K562 (cell line): ENCODE measurements around the gene PSMG3. TPM values are rescaled to one million over a fixed set of nuclear protein-coding genes. Genes with fewer than 3 reads are reported as not detected.

ENCODE experiments used
- ATAC-seq: fragments of 200-7000 bp; cut with Tn5 transposase; 3 replicates; pipeline ENCODE4 v1.9.1; 2020; ENCODE audit warnings: moderate library complexity
- BruUV-seq: library from RNA; stranded (reverse); fragments of 400-500 nt; replicated peaks from 2 replicates; lab custom pipeline; 2021; lab: Mats Ljungman, UMichigan
- CTCF ChIA-PET: fragments of 300-600 bp; formaldehyde crosslinking; extraction: SDS; loops from one replicate; lab custom pipeline; 2021; ENCODE audit warnings: low intra/inter-chr PET ratio; lab: Yijun Ruan, JAX
- POLR2A ChIA-PET: fragments of 300-600, 350-650 bp; sonication (Branson Sonifier 250); formaldehyde crosslinking; extraction: SDS; loops from one replicate; lab custom pipeline; 2021; ENCODE audit warnings: antibody characterized with exemption, inconsistent platforms; lab: Yijun Ruan, JAX
- DNase-seq, 4 experiments: peaks; one replicate each; pipeline versions ENCODE4 v3.0.0 to v3.0.0-alpha.2; 2011 to 2018; ENCODE audit warnings: low spot score in 3 of 4, mixed read lengths in 3 of 4; ENCODE audit errors: extremely low read depth in 1 of 4
- FAIRE-seq: peaks from 2 replicates; lab custom pipeline; 2011; peaks lifted over from hg19 to GRCh38; lab: Jason Lieb, UNC
- H2AFZ ChIP-seq: 2 replicates; pipeline ENCODE4 v1.6.0; 2011; ENCODE audit warnings: low read depth, low read length, control low read depth, inconsistent platforms
- H3K27ac ChIP-seq: fragments of 200-600 bp; 3 replicates; pipeline ENCODE4 v1.8.0; 2011; ENCODE audit warnings: low read depth, mild to moderate bottlenecking, control low read depth, inconsistent platforms, low read length, moderate library complexity, mixed read lengths; ENCODE audit errors: extremely low read depth
- H3K27me3 ChIP-seq, 2 experiments: fragments of 300-600 bp in 1 of 2; 2 replicates in 1 of 2; 3 replicates in 1 of 2; pipeline versions ENCODE4 v1.6.0 to v1.8.0; 2011; ENCODE audit warnings: inconsistent platforms in 2 of 2, low read length in 2 of 2, mild to moderate bottlenecking in 1 of 2, mixed read lengths in 1 of 2, moderate library complexity in 1 of 2; ENCODE audit not compliant: control insufficient read depth in 2 of 2, insufficient read depth in 2 of 2
- H3K36me3 ChIP-seq: fragments of 300-600 bp; 3 replicates; pipeline ENCODE4 v1.8.0; 2011; ENCODE audit warnings: mild to moderate bottlenecking, low read length, inconsistent platforms; ENCODE audit not compliant: control insufficient read depth, insufficient read depth
- H3K4me1 ChIP-seq, 2 experiments: fragments of 200-600 bp in 1 of 2; replicated peaks in 1 of 2; 2 replicates in 1 of 2; 3 replicates in 1 of 2; pipeline versions ENCODE4 v1.5.1 to v1.8.0; 2011; ENCODE audit warnings: inconsistent platforms in 2 of 2, low read length in 2 of 2, mild to moderate bottlenecking in 1 of 2, mixed read lengths in 1 of 2, moderate library complexity in 1 of 2; ENCODE audit not compliant: control insufficient read depth in 2 of 2, insufficient read depth in 2 of 2
- H3K4me2 ChIP-seq: 2 replicates; pipeline ENCODE4 v1.6.1; 2011; ENCODE audit warnings: low read length, control low read depth, inconsistent platforms, mixed read lengths; ENCODE audit not compliant: insufficient read depth
- H3K4me3 ChIP-seq: fragments of 200-600 bp; sonication (generic), shearing (Covaris generic); 2 replicates; pipeline ENCODE4 v1.5.1; 2016; ENCODE audit warnings: control low read depth, inconsistent platforms
- H3K79me2 ChIP-seq: fragments of 200-600 bp; 3 replicates; pipeline ENCODE4 v1.8.0; 2011; ENCODE audit warnings: low read length, inconsistent platforms; ENCODE audit not compliant: control insufficient read depth, insufficient read depth
- H3K9ac ChIP-seq, 2 experiments: 2 replicates each; pipeline versions ENCODE4 v1.6.0 to v1.6.1; 2011; ENCODE audit warnings: low read depth in 2 of 2, low read length in 2 of 2, control low read depth in 1 of 2, inconsistent platforms in 1 of 2, mild to moderate bottlenecking in 1 of 2, mixed read lengths in 1 of 2; ENCODE audit not compliant: insufficient read depth in 1 of 2
- H3K9me1 ChIP-seq: one replicate; pipeline ENCODE4 v1.6.0; 2011; ENCODE audit warnings: inconsistent platforms, mild to moderate bottlenecking, low read length, moderate library complexity; ENCODE audit not compliant: control insufficient read depth, insufficient read depth
- H3K9me3 ChIP-seq: replicated peaks from 2 replicates; pipeline ENCODE4 v1.5.1; 2011; ENCODE audit warnings: low read depth, low read length, inconsistent platforms; ENCODE audit not compliant: control insufficient read depth, insufficient read depth
- H4K20me1 ChIP-seq: replicated peaks from 2 replicates; pipeline ENCODE4 v1.6.1; 2011; ENCODE audit warnings: low read length, inconsistent platforms, mixed read lengths; ENCODE audit not compliant: control insufficient read depth, insufficient read depth
- CHAMP1 ChIP-seq: fragments of 450-650 bp; IDR thresholded peaks from 2 replicates; pipeline ENCODE4 v1.6.1; 2016; ENCODE audit warnings: mild to moderate bottlenecking
- ZBTB33 ChIP-seq: sonication (generic); formaldehyde crosslinking; IDR thresholded peaks from 2 replicates; pipeline ENCODE4 v1.8.1; 2023; ENCODE audit warnings: mild to moderate bottlenecking, missing genetic modification reagents
- WGBS: fragments of 100-300 bp; shearing (Covaris generic); methylation state at CpG from one replicate; pipeline ENCODE4 v1.1.6; 2016; ENCODE audit warnings: low coverage, mixed read lengths; ENCODE audit not compliant: insufficient coverage; ENCODE audit errors: missing lambda C conversion rate; 5-methylcytosine and 5-hydroxymethylcytosine counted together
- in situ Hi-C: fragments of 300-500 bp; cut with MboI; formaldehyde crosslinking; loops from 4 replicates; pipeline ENCODE4 v1.15.0; 2018; ENCODE audit warnings: inconsistent platforms, mixed read lengths
- intact Hi-C: fragments of 100-400 bp; cut with micrococcal nuclease; formaldehyde crosslinking; loops from 2 replicates; pipeline ENCODE4 v1.14.2; 2022
- polyA plus RNA-seq, 8 experiments: library from polyadenylated mRNA; depleted of rRNA in 4 of 8; stranded (reverse) in 5 of 8; unstranded in 3 of 8; fragments of >200 nt; fragmentation: Nextera tagmentation in 2 of 8; fragmentation: Illumina TruSeq in 1 of 8; extraction: Ambion mirVana in 2 of 8; extraction: Trizol in 1 of 8; gene quantifications; 2 replicates each; pipeline versions ENCODE4 v1.2.1 to v1.2.3, GENCODE V29; 2011 to 2014; ENCODE audit warnings: inconsistent platforms in 1 of 8, missing spikeins in 1 of 8
- total RNA-seq, 7 experiments: library from RNA; depleted of rRNA in 6 of 7; stranded (reverse); fragments of >200 nt in 6 of 7; fragmentation: Illumina TruSeq in 2 of 7; extraction: Trizol in 2 of 7; gene quantifications; 2 replicates each; pipeline versions ENCODE4 v1.2.1 to v1.2.3, GENCODE V29; 2011 to 2021; ENCODE audit warnings: low replicate concordance in 1 of 7

Gene PSMG3
- total and polyA plus RNA-seq, 9 of the 15 experiments (the other 6 are each of a cell fraction or from before 2014, with no cell fraction given), result 34.8 to 122 (median 80.1) TPM

GRCh38 chr7:1536455-1536742, 33.4 kb downstream of the PSMG3 start:
- peaks cover 44% of the 10 kb centered on the region; the same call in 2 of the 3 replicates for H3K36me3 ChIP-seq
- BruUV-seq, result no TSS peak
- intact Hi-C loops (no loop called here), in situ Hi-C loops (no loop called here)
- WGBS, result 75% methylated on average over 6 of the region's 7 CpGs
- H3K4me3 ChIP-seq, result no peak overlapping the region
- no peaks in the 10 kb centered on the region for H3K27me3 ChIP-seq
- DNase-seq (no peak), FAIRE-seq (no peak), ATAC-seq (no peak)
- H3K9ac ChIP-seq, result 0 out of 4 replicates have a peak overlapping the region, but pooled peaks of 1 of the 2 experiments have one; percentile 4
- H4K20me1 ChIP-seq, result peaks cover 53% of the 10 kb centered on the region
- ChIA-PET POLR2A (interaction anchor here (1.4 kb wide), 1 partner anchor 12 kb away, joined by 6 read pairs; no protein-coding TSS in a partner anchor), CTCF (interaction anchor here (1.7 kb wide), 1 partner anchor 33 kb away, joined by 4 read pairs; the partner anchor contains the start of gene INTS1)
- no peaks in the 10 kb centered on the region for H3K9me3 ChIP-seq
- H3K4me1 ChIP-seq, result peaks cover 43 to 87% of the 10 kb centered on the region in 2 experiments
- H2AFZ ChIP-seq, result no peak overlapping the region
- H3K79me2 ChIP-seq, result peaks cover 68% of the 10 kb centered on the region
- peaks cover 14% of the 10 kb centered on the region for H3K9me1 ChIP-seq
- H3K4me2 ChIP-seq, result no peak overlapping the region
- TF ChIP-seq ZBTB33 (CRISPR knock-in tag) (peak; percentile 84), CHAMP1 (no peak)
- peak overlapping the region; percentile 24; the same call in 2 of the 3 replicates for H3K27ac ChIP-seq
